ENCODE data around the gene NRIP1.

NRIP1 gene

GRCh38 chr21:15065392-15066122, 757 bp upstream of the NRIP1 start:
- DNase-seq (ENCODE audit: low spot score), result peak; percentile 85

- peak; percentile 72 for DNase-seq (ENCODE audit: low spot score)
Observed at GRCh38 chr21:15063814-15064575, 805 bp downstream of the NRIP1 start.

DNA sequence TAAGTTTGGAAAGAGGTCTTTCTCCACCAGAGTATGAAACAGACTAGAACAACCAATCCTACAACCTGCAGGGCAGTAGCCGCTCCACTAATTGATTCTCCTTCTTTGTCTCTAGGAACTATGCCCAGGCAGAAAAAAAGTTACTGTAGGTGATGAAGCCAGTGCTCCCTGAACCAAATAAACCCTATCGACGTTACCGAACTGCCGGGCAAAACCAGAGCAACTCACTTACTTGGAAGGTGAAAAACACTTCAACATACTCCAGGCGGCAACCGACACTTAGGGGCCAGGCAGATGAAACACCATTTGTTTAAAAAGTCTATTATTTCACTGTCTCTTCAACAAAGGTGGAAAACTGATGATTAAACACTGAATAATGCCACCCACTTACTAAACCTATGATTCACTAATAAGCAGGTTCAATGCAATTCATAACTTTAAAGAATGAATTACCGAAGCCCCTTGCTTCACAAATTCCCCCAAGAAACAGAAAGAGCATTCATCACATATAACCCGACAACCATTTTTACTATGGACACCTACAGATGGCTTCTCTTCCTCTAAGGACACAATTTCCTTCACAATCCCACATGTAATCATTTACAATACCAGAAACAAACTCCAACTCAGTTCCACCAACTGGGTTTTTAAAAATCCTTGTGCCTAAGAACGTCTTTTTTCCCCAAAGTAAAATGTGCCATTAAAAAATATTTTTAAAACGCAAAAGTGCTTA, 1.6 kb downstream of the NRIP1 start:
- no peak for DNase-seq (ENCODE audit: low spot score)

- DNase-seq (ENCODE audit: low spot score), result no peak
Observed at GRCh38 chr21:15062606-15062965, 2.2 kb downstream of the NRIP1 start.

DNA sequence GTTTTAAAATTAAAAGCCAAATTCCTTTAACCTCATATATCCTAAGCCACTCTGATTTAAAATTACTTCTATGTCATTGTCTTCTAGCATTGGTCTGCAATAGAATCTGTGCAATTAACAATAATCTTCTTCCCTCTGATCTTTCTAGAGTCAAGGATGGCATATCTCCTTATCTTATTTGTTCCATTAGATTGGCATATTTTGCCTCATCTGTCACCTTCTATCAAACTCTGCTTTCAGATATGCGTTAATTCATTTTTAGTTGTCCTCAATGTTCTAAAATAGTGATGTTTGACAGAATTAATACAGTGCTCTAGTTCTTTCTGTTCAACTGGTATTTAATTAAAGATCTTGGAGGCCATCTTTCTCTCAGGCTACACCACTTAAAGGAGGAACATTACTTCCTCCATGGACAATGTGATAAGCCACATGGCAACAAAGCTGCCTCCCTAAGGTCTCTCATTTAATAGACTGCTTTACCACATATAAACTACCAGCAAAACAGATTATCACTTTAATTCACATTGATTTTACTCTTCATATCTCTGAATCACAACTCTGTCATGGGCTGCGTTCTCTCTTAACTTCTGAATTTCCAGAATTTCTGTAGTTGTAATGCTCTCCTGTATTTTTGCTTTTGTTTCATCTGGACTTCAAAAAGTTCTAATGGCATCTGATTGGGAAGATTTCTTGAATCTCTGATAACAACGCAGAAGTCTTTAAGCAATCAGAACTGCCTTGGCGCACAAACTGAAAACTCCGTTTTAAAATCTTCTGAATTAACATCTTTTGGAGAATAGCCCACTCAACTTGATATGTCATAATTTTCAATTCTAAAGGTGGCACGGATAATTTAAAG, 2.8 kb downstream of the NRIP1 start:
- no peak for DNase-seq (ENCODE audit: low spot score)

DNA sequence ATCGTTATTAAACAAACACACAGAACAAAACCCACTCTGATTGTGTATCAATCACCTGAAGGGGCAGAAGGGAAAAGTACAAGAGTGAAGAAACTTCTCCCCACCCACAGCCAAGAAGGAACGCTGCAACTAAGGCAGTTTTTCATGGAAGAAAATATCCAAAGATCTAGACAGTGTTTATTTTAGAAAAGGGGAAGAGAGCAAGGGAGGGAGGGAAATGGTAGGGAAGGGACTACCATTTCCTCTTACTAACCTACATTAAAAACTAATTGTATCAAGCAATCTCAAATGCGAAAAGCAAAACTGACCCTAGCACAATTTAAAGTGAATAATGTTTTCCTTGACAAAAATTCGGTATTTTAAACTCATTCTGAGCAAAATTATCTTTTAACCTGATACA, 3.5 kb downstream of the NRIP1 start:
- DNase-seq (ENCODE audit: low spot score), result no peak

DNA sequence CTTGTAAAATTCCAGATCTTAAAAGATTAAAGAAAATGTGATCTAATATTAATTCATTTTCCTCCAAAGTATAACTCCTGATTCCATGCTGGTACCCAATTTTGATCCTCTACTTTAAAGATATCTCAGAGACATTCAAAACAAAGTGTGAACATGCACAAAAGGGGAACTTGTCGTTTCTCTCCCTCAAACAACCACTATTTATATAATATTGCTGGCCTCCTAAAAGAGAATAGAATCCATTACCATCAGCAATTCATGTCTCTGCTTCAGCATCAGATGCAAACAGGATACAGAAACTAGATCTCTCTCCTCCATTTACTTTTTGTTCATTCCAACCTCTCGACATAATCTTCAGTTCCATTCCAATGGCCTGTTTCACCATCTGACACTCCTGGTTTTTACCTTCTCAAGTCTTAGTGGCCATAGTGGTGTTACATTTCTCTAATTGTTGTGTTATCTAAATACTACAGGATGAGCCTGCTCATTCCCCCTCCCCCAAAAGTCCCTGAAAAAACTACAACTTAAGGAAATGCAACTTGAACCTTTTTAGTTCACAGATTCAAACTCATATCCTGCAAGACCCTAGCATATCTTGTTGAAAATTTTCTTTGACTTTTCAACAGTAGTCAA, 4.1 kb downstream of the NRIP1 start:
- no peak for DNase-seq (ENCODE audit: low spot score)

DNA sequence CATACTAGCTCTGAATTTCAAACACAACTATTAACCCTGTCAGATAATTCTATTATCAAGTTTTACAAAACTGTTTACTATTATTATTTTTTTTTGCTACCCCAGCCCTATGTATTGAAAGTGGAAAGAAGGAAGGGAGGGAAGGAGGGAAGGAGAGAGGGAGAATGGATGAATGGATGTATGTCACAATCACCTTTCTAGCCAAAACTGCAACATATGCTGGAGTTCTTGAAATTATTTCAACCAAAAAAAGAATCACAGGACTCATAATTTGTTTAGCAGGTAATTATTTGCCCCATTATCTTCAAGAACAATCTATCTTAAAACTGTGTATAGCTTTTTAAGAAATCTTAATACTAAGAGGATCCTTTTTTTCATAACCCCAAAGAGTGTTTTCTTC, 5.4 kb downstream of the NRIP1 start:
- no peak for DNase-seq (ENCODE audit: low spot score)

- peak; percentile 29 for DNase-seq (ENCODE audit: low spot score)
Observed at GRCh38 chr21:15058854-15059263, 5.9 kb downstream of the NRIP1 start.

DNA sequence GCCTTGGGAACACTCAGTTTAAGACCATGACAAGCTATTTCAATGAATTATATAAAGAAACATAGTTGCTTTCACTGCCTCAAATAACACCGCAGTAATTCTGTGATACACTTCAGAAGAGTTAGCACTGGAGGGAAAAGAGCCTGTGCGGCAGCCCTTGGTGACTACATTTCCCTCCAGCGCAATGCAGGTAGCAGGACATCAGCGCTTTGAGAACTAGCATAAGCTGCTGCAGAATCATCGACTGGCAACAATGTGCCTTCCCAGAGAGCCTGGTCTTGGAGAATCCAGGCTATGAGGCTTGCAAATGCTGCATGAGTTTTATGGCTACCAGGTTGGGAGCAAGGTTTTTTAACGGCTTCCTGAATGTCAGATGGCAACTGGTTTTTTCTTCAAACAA, 7.5 kb downstream of the NRIP1 start:
- DNase-seq (ENCODE audit: low spot score), result no peak

DNA sequence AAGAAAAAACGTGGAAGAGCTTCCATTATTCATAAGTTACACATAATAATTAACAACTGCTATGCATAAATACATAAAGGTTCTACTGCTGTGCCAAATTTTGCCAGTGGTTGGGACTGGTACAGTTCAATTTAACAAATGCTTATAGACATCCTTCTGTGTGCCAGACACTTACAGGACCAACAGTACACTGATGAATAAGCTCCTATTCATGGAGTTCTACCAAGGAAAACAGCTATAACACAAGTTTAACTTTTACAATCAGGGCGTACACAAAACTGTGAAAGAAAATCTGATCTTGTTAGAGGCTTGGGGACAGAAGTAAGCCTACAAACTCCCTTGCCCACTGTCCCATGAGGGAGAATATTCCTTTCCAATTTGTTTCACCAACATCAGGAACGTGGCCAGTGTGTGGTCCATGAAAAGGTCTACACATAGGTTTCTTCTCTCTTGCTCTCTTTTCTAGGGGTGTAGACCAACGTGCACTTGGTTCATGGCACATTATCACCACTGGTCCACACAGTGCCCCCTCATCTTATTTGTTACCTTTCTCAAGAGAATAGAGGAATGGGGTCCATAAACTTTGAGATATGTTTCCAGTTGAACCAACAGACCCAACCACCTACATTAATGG, 10.1 kb downstream of the NRIP1 start:
- DNase-seq (ENCODE audit: low spot score), result no peak

DNA sequence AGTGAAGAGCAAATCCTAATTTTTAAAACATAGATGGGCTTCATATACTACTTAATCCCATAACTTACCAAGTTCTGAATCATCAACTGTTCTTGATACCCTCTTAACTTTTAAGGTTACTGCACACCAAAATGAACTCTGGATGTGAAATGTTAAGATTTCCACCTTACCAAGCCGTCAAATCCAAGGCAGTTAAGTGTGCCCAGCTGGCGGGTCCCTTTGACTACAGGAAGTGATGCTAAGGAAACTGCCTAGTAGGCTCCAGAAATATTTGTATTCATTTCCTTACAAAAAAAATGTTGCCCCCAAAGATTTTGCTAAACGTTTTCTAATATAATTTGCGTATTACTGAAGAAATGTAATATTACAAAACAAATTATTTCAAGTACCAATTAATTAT, 10.7 kb downstream of the NRIP1 start:
- no peak for DNase-seq (ENCODE audit: low spot score)

GRCh38 chr21:15053500-15053899, 11.3 kb downstream of the NRIP1 start:
- no peak for DNase-seq (ENCODE audit: low spot score)

- no peak for DNase-seq (ENCODE audit: low spot score)
Observed at GRCh38 chr21:15052459-15052763, 12.4 kb downstream of the NRIP1 start.

- no peak for DNase-seq (ENCODE audit: low spot score)
Observed at GRCh38 chr21:15051644-15052458, 12.9 kb downstream of the NRIP1 start.

- DNase-seq (ENCODE audit: low spot score), result no peak
Observed at GRCh38 chr21:15050568-15051377, 14.0 kb downstream of the NRIP1 start.

DNA sequence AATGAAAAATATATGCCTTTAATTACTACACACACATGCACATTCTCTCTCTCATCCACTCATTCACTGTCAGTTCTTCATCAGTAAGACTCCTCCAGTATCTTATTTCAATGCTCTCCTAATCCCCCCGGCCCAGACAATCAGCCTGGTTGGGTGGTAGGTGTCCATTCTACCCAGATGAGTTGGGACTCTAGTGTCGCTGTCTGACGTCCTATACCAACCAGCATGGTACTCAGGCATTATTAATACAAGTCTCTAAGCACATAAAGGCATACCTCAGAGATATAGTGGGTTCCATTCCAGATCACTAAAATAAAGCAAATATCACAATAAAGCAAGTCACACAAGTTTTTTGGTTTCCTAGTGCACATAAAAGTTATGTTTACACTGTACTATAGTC, 19.8 kb downstream of the NRIP1 start:
- no peak for DNase-seq (ENCODE audit: low spot score)

DNA sequence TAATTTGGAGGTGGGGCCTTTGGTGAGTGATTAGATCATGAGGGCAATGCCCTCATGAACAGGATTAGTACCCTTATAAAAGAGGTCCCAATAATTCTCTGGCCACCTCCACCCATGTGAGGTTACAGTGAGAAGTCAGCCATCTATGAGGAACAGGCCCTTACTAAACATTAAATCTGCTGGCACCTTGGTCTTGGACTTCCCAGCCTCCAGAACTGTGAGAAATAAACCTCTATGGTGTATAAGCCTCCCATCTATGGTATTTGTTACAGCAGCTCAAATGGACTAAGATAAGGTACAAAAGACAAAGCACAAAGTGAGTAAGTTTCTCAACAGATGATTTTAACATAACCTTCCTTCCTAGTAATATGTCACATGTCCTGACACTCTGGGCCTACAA, 22.3 kb downstream of the NRIP1 start:
- DNase-seq (ENCODE audit: low spot score), result no peak

GRCh38 chr21:15039607-15040299, 25.0 kb downstream of the NRIP1 start:
- no peak for DNase-seq (ENCODE audit: low spot score)
